ENCODE measurements around the gene MERTK. TPM values are rescaled to one million over a fixed set of nuclear protein-coding genes. Genes with fewer than 3 reads are reported as not detected.

The MERTK gene
- total and polyA plus RNA-seq, 2 of the 8 experiments (the other 6 are each of a cell fraction or from before 2014, with no cell fraction given) = 6.5 to 7.0 TPM

- Histone ChIP-seq H3K79me1 (ENCODE audit: low read depth, low read length) (no peaks in the 10 kb centered on the region), H2BK12ac (ENCODE audit: low read depth, low read length) (no peak overlapping the region), H3K9ac (replicated peaks in 1 of 4; ENCODE audit: extremely low read depth in 1 of 4, low read depth in 3 of 4, low read length in 3 of 4) (no peak overlapping the region), H3K4me1 (replicated peaks in 1 of 4; ENCODE audit: control insufficient read depth in 3 of 4, insufficient read depth in 4 of 4, low read length in 3 of 4) (peaks cover 0 to 9% (median 4%) of the 10 kb centered on the region in 4 experiments; a peak in 4 of 7 replicates), H3K9me3 (ENCODE audit: insufficient read depth in 2 of 2, low read depth in 1 of 2, low read length in 1 of 2) (peaks cover 4 to 7% of the 10 kb centered on the region in 2 experiments; a peak in 3 of 4 replicates), H4K91ac (replicated peaks; ENCODE audit: insufficient read length, low read length) (no peak overlapping the region), H2BK20ac (ENCODE audit: low read length) (no peak overlapping the region), H4K20me1 (replicated peaks in 1 of 2; ENCODE audit: control insufficient read depth in 1 of 2, insufficient read depth in 2 of 2, low read length in 2 of 2) (no peaks in the 10 kb centered on the region), H3K4me2 (ENCODE audit: insufficient read depth in 1 of 2, low read depth in 2 of 2, low read length in 2 of 2) (no peak overlapping the region), H3K23me2 (ENCODE audit: low read depth, low read length) (no peaks in the 10 kb centered on the region), H2AK5ac (ENCODE audit: low read depth, low read length) (no peak overlapping the region), H3K79me2 (ENCODE audit: control insufficient read depth in 1 of 2, insufficient read depth in 2 of 2, low read length in 2 of 2) (no peaks in the 10 kb centered on the region), H3K23ac (ENCODE audit: insufficient read length) (no peak overlapping the region), H2AFZ (ENCODE audit: low read length) (no peak overlapping the region), H3K36me3 (ENCODE audit: control insufficient read depth in 2 of 4, insufficient read depth in 4 of 4, low read length in 3 of 4) (no peaks in the 10 kb centered on the region), H2BK15ac (ENCODE audit: low read length) (no peak overlapping the region), H3K4me3 (ENCODE audit: extremely low read depth in 1 of 4, insufficient read depth in 2 of 4, low read depth in 3 of 4, low read length in 4 of 4) (no peak overlapping the region), H3K27me3 (replicated peaks in 1 of 4; ENCODE audit: control insufficient read depth in 3 of 4, extremely low read depth in 1 of 4, insufficient read depth in 3 of 4, low read length in 3 of 4) (no peaks in the 10 kb centered on the region), H4K8ac (ENCODE audit: extremely low read depth, insufficient read depth, low read length) (no peak overlapping the region), H2BK120ac (replicated peaks; ENCODE audit: low read depth, low read length) (no peak overlapping the region), H4K5ac (ENCODE audit: insufficient read length, low read depth, low read length) (no peak overlapping the region), H3K18ac (ENCODE audit: extremely low read depth, low read length) (no peak overlapping the region), H3K56ac (replicated peaks; ENCODE audit: insufficient read length, low read depth, low read length) (no peak overlapping the region), H3K27ac (ENCODE audit: low read depth, low read length) (no peak overlapping the region), H2BK5ac (ENCODE audit: low read depth, low read length) (no peak overlapping the region), H3K14ac (ENCODE audit: insufficient read length) (no peak overlapping the region), H3K4ac (replicated peaks; ENCODE audit: insufficient read length, low read depth, low read length) (no peak overlapping the region)
- ChIA-PET CTCF (ENCODE audit: partially characterized antibody) (interaction anchor here (0.7 to 5.1 kb wide), 10 partner anchors 10 to 454 kb away, joined by 3 to 54 read pairs (median 6); no protein-coding TSS in a partner anchor), POLR2A (ENCODE audit: partially characterized antibody) (interaction anchor here (0.9 kb wide), 2 partner anchors 110 to 150 kb away, joined by 3 read pairs; partner anchors contain the start of gene MERTK)
- FAIRE-seq (no peak), DNase-seq (ENCODE audit: low read depth in 1 of 2, low spot score in 2 of 2) (no peak)
- 53% methylated on average over 3 of the region's 3 CpGs; no CpG with 5 or more reads in 1 of the 2 experiments for WGBS, 2 experiments (ENCODE audit: extremely low coverage in 1 of 2, insufficient coverage in 1 of 2, insufficient read length in 1 of 2, insufficient replicate concordance in 2 of 2, low coverage in 1 of 2, low lambda C conversion rate in 2 of 2, missing lambda C conversion rate in 1 of 2)
- no peak for TF ChIP-seq USF2 (IDR thresholded peaks at IDR 0.05; ENCODE audit: low read length)
- peak; percentile 61 to 68 for TF ChIP-seq RAD21 (IDR thresholded peaks at IDR 0.05 in 1 of 2, conservative IDR thresholded peaks at IDR 0.05 in 1 of 2; ENCODE audit: low read depth in 2 of 2, low read length in 2 of 2)
- TF ChIP-seq CTCF (IDR thresholded peaks at IDR 0.05; ENCODE audit: control extremely low read depth in 1 of 3, insufficient read depth in 1 of 3, low read depth in 1 of 3, low read length in 3 of 3) = peak in 2 of 3 experiments; percentile 38 to 56; a peak in 2 of 4 replicates
Measured at GRCh38 chr2:112048887-112049286, 150.5 kb downstream of the MERTK start.

Data from H1 (cell line).